Mesendoderm (in vitro differentiated cells): Measurements from ENCODE around the gene LMOD1.
"Not testable (repeated sequence)": the region's sequence is repeated elsewhere in the genome, so short reads cannot be mapped to it uniquely, and the experiment has no call there.

ENCODE experiments used
- DNase-seq: peaks from one replicate; pipeline ENCODE4 v3.0.0; 2013
- H2AK5ac ChIP-seq: 2 replicates; pipeline ENCODE4 v1.6.1; 2013; ENCODE audit warnings: low read length, inconsistent platforms
- H2BK120ac ChIP-seq: 2 replicates; pipeline ENCODE4 v1.6.1; 2013; ENCODE audit warnings: low read depth, mild to moderate bottlenecking, low read length, moderate library complexity, mixed read lengths
- H2BK15ac ChIP-seq: replicated peaks from 2 replicates; pipeline ENCODE4 v1.6.1; 2013; ENCODE audit warnings: low read depth, mild to moderate bottlenecking, moderate library complexity
- H2BK5ac ChIP-seq: 2 replicates; pipeline ENCODE4 v1.6.1; 2013; ENCODE audit warnings: low read length, inconsistent platforms
- H3K18ac ChIP-seq: 2 replicates; pipeline ENCODE4 v1.6.1; 2013; ENCODE audit warnings: mild to moderate bottlenecking, low read length, mixed read lengths
- H3K23ac ChIP-seq: one replicate; pipeline ENCODE4 v1.6.1; 2013; ENCODE audit warnings: low read length
- H3K27ac ChIP-seq: 2 replicates; pipeline ENCODE4 v1.5.1; 2013; ENCODE audit warnings: low read depth, mild to moderate bottlenecking, inconsistent platforms, low read length, moderate library complexity
- H3K27me3 ChIP-seq: 2 replicates; pipeline ENCODE4 v1.6.1; 2013; ENCODE audit warnings: low read length, control low read depth, mild to moderate bottlenecking, inconsistent platforms; ENCODE audit not compliant: insufficient read depth, poor library complexity
- H3K36me3 ChIP-seq: 2 replicates; pipeline ENCODE4 v1.6.1; 2013; ENCODE audit warnings: low read length, inconsistent platforms; ENCODE audit not compliant: control insufficient read depth, insufficient read depth
- H3K4ac ChIP-seq: one replicate; pipeline ENCODE4 v1.6.1; 2013; ENCODE audit warnings: low read depth, mild to moderate bottlenecking, low read length, moderate library complexity
- H3K4me1 ChIP-seq: 2 replicates; pipeline ENCODE4 v1.6.1; 2013; ENCODE audit warnings: low read depth, low read length, inconsistent platforms; ENCODE audit not compliant: control insufficient read depth
- H3K4me2 ChIP-seq: 2 replicates; pipeline ENCODE4 v1.6.1; 2013; ENCODE audit warnings: low read length
- H3K4me3 ChIP-seq: 2 replicates; pipeline ENCODE4 v1.5.1; 2013; ENCODE audit warnings: mild to moderate bottlenecking, low read length
- H3K56ac ChIP-seq: one replicate; pipeline ENCODE4 v1.6.1; 2013; ENCODE audit warnings: low read length
- H3K79me1 ChIP-seq: 2 replicates; pipeline ENCODE4 v1.6.1; 2013; ENCODE audit warnings: low read length, inconsistent platforms
- H3K79me2 ChIP-seq: 2 replicates; pipeline ENCODE4 v1.6.1; 2013; ENCODE audit warnings: mild to moderate bottlenecking, low read length; ENCODE audit not compliant: control insufficient read depth, insufficient read depth
- H3K9ac ChIP-seq: 2 replicates; pipeline ENCODE4 v1.6.1; 2013; ENCODE audit warnings: low read length, inconsistent platforms
- H4K5ac ChIP-seq: one replicate; pipeline ENCODE4 v1.6.1; 2013; ENCODE audit warnings: low read length
- H4K8ac ChIP-seq: one replicate; pipeline ENCODE4 v1.6.1; 2013; ENCODE audit warnings: low read depth, mild to moderate bottlenecking, control low read depth, low read length, moderate library complexity
- WGBS: extraction: QIAGEN DNeasy Blood & Tissue Kit; methylation state at CpG from one replicate; pipeline ENCODE4 v1.1.7; 2013; ENCODE audit warnings: low lambda C conversion rate, missing lambda C conversion rate; ENCODE audit not compliant: insufficient coverage; ENCODE audit errors: extremely low coverage; 5-methylcytosine and 5-hydroxymethylcytosine counted together

The LMOD1 gene

DNA sequence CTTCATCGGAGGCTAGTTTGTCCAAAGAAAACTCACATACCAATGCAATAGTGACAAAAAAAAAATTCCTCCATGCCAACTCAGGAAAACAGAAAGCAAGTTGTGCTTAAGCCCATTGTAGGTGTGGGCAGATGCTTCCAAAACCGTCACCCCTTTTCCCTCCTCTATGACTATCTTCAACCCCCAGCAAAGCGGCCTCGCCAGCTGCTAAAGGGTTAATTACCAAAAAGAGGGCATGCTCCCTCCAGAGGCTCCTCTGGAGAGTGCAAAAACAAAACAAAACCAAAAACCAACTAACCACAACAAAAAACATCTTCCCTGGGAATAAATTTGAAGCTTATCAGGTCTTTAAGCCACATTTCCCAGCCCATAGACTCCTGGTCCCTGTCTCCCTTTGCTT lies 1.2 kb downstream of the LMOD1 start:
- no peak overlapping the region for H2BK120ac ChIP-seq
- H3K4ac ChIP-seq: no peak overlapping the region
- H2BK15ac ChIP-seq: no peak overlapping the region
- peaks cover 8% of the 10 kb centered on the region for H3K4me1 ChIP-seq
- DNase-seq: peak; percentile 38
- H3K4me2 ChIP-seq: no peak overlapping the region
- H3K79me1 ChIP-seq: no peaks in the 10 kb centered on the region
- no peak overlapping the region for H3K9ac ChIP-seq
- H2BK5ac ChIP-seq: no peak overlapping the region
- no peak overlapping the region for H3K23ac ChIP-seq
- no peaks in the 10 kb centered on the region for H3K27me3 ChIP-seq
- H3K4me3 ChIP-seq: no peak overlapping the region
- no peak overlapping the region for H4K8ac ChIP-seq
- WGBS: no CpG with 5 or more reads among the region's 4 CpGs
- H4K5ac ChIP-seq: no peak overlapping the region
- no peaks in the 10 kb centered on the region for H3K36me3 ChIP-seq
- no peak overlapping the region for H2AK5ac ChIP-seq
- H3K79me2 ChIP-seq: no peaks in the 10 kb centered on the region
- H3K18ac ChIP-seq: no peak overlapping the region
- H3K56ac ChIP-seq: no peak overlapping the region
- H3K27ac ChIP-seq: no peak overlapping the region

DNA sequence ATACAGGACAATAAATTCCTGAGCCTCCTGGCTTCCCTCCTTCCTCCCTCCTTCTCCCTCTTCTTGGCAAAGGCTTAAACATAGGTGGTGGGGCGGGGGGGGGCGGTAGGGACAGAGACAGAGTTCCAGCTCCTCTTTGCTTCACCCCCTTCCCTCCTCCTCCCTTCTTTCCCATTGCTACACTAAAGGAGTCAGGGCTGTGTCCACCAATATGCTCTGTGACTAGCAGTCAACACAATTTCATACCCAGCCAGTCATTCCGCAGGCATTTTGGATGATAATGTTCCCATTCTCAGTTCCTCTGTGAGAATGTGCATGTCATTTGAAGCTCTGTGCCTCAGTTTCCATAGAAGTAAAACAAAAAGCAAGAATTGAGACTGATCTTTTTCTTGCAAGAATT lies 1.7 kb downstream of the LMOD1 start:
- Histone ChIP-seq H2BK120ac (no peak overlapping the region), H2BK15ac (no peak overlapping the region), H3K79me2 (no peaks in the 10 kb centered on the region), H3K18ac (no peak overlapping the region), H3K9ac (no peak overlapping the region), H3K23ac (no peak overlapping the region), H3K36me3 (no peaks in the 10 kb centered on the region), H2BK5ac (no peak overlapping the region), H4K8ac (no peak overlapping the region), H3K27ac (no peak overlapping the region), H3K4me1 (peaks cover 8% of the 10 kb centered on the region), H4K5ac (no peak overlapping the region), H2AK5ac (no peak overlapping the region), H3K4me2 (no peak overlapping the region), H3K27me3 (no peaks in the 10 kb centered on the region), H3K4ac (no peak overlapping the region), H3K79me1 (no peaks in the 10 kb centered on the region), H3K56ac (no peak overlapping the region), H3K4me3 (no peak overlapping the region)
- no CpG with 5 or more reads among the region's 3 CpGs for WGBS
- no peak for DNase-seq

DNA sequence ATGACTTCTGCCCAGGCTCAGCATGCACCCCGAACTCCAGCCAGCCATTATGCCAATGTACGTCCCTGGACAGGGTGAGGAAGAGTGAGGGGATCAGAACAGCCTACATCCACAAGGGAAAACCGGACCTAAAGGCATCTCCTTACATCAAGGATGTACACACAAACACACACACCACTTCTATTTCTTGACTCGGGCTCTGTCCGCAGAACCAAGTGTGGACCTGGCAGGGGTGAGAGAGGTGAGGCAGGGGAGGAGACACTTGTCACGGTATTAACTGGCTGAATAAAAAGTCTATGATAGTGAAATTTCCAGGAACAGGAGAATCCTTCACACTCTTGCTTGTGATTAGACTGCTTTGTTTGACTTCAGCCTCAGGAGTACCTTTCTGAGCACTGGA lies 2.3 kb downstream of the LMOD1 start:
- no peaks in the 10 kb centered on the region for H3K27me3 ChIP-seq
- H3K36me3 ChIP-seq: no peaks in the 10 kb centered on the region
- H3K56ac ChIP-seq: no peak overlapping the region
- no peak overlapping the region for H3K9ac ChIP-seq
- H4K8ac ChIP-seq: no peak overlapping the region
- H2BK120ac ChIP-seq: no peak overlapping the region
- no peak overlapping the region for H4K5ac ChIP-seq
- H3K27ac ChIP-seq: no peak overlapping the region
- no peak overlapping the region for H2BK5ac ChIP-seq
- H2BK15ac ChIP-seq: no peak overlapping the region
- H3K23ac ChIP-seq: no peak overlapping the region
- no CpG with 5 or more reads among the region's 6 CpGs for WGBS
- H3K79me1 ChIP-seq: no peaks in the 10 kb centered on the region
- no peaks in the 10 kb centered on the region for H3K79me2 ChIP-seq
- no peak overlapping the region for H2AK5ac ChIP-seq
- no peak overlapping the region for H3K4ac ChIP-seq
- H3K4me3 ChIP-seq: no peak overlapping the region
- peaks cover 8% of the 10 kb centered on the region for H3K4me1 ChIP-seq
- H3K4me2 ChIP-seq: no peak overlapping the region
- no peak overlapping the region for H3K18ac ChIP-seq
- no peak for DNase-seq

DNA sequence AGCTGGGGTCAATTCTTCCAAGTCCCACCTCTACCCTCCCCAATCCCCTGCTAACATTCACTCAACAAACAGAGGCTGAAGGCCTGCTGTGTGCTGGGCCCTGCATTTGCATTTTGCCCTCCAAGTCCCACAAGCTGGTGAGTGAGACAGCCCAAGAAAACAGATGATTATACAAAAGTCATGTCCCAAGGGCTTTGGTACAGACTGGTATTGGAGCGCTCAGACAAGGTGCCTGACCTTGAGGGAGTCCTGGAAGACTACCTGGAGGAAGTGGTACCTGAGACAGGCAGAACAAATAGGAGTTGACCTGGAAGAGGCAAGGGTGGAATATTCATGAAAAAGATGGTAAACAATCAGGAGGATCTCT lies 4.2 kb downstream of the LMOD1 start:
- WGBS: no CpG with 5 or more reads among the region's 1 CpG
- Histone ChIP-seq H3K4me1 (peaks cover 8% of the 10 kb centered on the region), H3K18ac (no peak overlapping the region), H3K36me3 (no peaks in the 10 kb centered on the region), H2AK5ac (no peak overlapping the region), H3K56ac (peak overlapping the region; percentile 95), H3K9ac (peak overlapping the region; percentile 86), H2BK120ac (no peak overlapping the region), H3K23ac (no peak overlapping the region), H3K27me3 (no peaks in the 10 kb centered on the region), H3K4me2 (no peak overlapping the region), H4K5ac (no peak overlapping the region), H3K4ac (peak overlapping the region; percentile 38), H3K4me3 (no peak overlapping the region), H2BK5ac (no peak overlapping the region), H3K27ac (peak overlapping the region; percentile 88), H2BK15ac (no peak overlapping the region), H3K79me1 (no peaks in the 10 kb centered on the region), H3K79me2 (no peaks in the 10 kb centered on the region), H4K8ac (no peak overlapping the region)
- DNase-seq: no peak

DNA sequence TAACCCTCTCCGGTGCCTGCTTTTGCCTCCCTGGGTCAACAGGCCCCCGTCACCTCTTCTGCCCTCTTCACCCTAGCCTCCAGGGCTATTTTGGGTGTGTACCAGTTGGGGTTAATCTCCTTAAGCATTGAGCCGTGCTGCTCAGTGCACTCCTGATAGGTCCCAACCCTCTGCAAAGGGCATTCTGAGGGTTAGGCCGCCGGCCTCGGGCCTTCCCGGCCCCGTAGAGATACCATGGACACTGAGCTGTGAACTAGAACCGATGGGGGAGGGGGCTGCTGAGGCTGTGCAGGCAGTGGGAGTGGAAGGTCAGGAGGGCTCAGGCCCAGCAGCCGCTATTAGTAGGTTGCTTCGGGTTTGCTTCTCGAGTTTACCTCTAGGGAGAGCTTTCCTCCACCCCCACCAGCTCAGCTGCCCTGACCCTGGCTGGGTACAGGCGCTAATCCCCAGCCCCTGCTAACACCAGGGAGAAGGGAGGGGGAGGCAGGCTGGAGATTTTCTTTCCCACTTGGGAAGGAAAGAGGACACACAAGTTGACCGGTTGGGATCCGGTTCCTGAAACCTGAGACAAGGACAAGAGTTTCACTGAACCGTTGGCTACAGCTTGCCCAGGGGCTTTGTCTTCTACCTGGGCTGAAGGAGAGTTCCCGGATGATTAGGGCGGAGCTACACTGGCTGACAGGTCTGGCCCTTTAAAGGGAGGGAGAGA lies 4.8 kb downstream of the LMOD1 start:
- Histone ChIP-seq H3K4me3 (no peak overlapping the region), H2BK15ac (no peak overlapping the region)
- peak; percentile 96 for DNase-seq

DNA sequence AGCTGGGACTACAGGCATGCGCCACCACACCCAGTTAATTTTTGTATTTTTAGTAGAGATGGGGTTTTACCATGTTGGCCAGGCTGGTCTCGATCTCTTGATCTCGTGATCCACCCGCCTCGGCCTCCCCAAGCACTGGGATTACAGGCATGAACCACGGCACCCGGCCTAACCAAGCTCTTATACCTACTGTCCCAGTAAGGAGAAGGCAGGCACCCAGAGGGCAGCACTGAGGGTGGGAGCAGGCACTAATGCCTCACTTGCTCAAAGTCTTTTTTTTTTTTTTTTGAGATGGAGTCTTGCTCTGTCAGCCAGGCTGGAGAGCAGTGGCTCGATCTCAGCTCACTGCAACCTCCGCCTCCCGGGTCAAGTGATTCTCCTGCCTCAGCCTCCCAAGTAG lies 6.0 kb downstream of the LMOD1 start:
- not testable (repeated sequence) for H3K4me1 ChIP-seq, H2BK120ac ChIP-seq, H3K27me3 ChIP-seq, H2BK5ac ChIP-seq, H3K9ac ChIP-seq, H2AK5ac ChIP-seq, DNase-seq, H3K4me2 ChIP-seq, H3K4ac ChIP-seq, H3K79me2 ChIP-seq, H3K27ac ChIP-seq, H3K36me3 ChIP-seq, H3K23ac ChIP-seq, H4K8ac ChIP-seq, H4K5ac ChIP-seq, H3K4me3 ChIP-seq, H3K18ac ChIP-seq, H3K79me1 ChIP-seq, H3K56ac ChIP-seq, H2BK15ac ChIP-seq
- WGBS: no CpG with 5 or more reads among the region's 10 CpGs

More for the DNA sequence above, 4.8 kb downstream of the LMOD1 start:
- Histone ChIP-seq H3K79me2 (no peaks in the 10 kb centered on the region), H4K5ac (no peak overlapping the region), H3K9ac (peak overlapping the region; percentile 86), H4K8ac (no peak overlapping the region), H3K18ac (peak overlapping the region; percentile 46), H2BK120ac (no peak overlapping the region), H3K36me3 (no peaks in the 10 kb centered on the region), H2BK5ac (peak overlapping the region; percentile 85), H3K27ac (peak overlapping the region; percentile 88), H3K4me2 (peak overlapping the region; percentile 36), H3K56ac (peak overlapping the region; percentile 95), H3K23ac (peak overlapping the region; percentile 38), H2AK5ac (no peak overlapping the region), H3K27me3 (no peaks in the 10 kb centered on the region), H3K79me1 (no peaks in the 10 kb centered on the region), H3K4ac (peak overlapping the region; percentile 85), H3K4me1 (peaks cover 8% of the 10 kb centered on the region)
- no CpG with 5 or more reads among the region's 18 CpGs for WGBS
